HG02571 (cell line): ENCODE data around the gene FSTL3.
A peak's percentile ranks its signal among the peaks of the same experiment; 100 is the strongest.
"Not testable (repeated sequence)": the region's sequence is repeated elsewhere in the genome, so short reads cannot be mapped to it uniquely, and the experiment has no call there.

ENCODE experiments used
- ATAC-seq: cut with Tn5 transposase; IDR thresholded peaks from one replicate; pipeline ENCODE4 v1.9.1; 2021; ENCODE audit warnings: mild to moderate bottlenecking, moderate library complexity; ENCODE audit not compliant: unreplicated experiment

Gene FSTL3

DNA sequence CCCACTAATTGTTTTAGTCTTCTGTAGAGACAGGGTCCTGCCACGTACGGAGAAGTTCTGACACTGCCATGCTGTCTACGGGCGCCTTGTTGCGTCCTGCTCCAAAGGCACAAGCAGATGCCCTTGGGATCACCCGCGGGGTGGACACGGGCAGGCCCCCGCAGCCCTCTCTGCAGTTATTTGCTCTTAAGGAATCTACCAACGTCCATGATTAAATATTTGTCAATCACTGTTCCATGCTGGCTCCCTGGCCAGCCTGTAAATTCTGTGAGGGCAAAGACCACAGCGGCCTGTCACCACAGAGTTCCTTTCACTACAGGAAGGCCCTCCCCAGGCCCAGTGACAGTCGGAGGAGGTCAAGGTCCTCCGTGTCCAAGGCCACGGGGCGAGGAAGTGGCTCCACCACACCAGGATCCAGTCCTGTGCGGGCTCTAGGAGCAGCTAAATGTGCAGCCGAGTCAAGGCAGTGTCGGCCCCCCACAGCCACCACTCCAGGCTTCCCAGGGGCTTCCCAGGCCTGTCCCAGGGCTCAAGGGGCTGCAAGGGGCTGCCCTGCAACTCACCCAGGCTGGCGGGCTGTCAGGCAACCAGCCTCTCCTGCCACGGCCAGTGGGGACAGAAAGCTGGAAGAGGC lies 15.3 kb upstream of the FSTL3 start:
- no peak for ATAC-seq

DNA sequence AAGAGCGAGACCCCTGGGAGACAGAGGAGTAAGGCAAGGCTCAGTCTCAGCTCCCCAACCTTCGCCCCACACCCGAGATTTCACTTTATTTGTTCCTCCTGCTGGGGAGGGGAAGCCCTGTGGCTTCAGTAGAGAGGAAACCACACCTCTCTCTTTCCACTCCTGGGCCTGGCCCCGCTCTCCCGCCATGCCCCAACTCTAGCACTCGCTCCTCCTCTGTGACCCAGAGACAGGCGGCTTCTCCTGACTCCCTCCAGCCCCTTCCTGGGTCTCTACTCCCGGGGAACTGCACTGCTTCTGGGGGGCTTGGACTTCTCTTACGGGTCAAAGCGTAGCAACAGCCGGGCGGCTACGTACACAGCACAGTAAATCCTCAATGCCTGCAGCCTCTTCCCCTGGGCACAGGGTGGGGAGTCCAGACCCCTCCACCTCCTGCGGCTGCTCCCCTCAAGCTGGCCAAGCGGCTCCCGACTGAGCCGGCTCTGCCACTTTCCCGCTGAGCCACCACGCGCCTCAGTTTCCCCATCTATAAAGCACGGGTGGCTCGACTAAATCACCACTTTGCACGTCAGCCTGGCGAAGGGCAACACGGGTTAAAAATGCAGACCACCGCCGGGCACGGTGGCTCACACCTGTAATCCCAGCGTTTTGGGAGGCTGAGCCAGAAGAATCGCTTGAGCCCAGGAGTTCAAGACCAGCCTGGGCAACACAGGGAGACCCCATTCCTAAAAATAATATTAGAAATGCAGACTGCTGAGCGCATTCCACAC lies 14.6 kb upstream of the FSTL3 start:
- no peak for ATAC-seq

GRCh38 chr19:662207-662961 lies 13.8 kb upstream of the FSTL3 start:
- peak; percentile 19 for ATAC-seq

- peak; percentile 61 for ATAC-seq
These were observed 13.1 kb upstream of the FSTL3 start, which contains the start of gene RNF126 for GRCh38 chr19:662962-663681. Gene RNF126, minus strand, starts transcription at chr19:663214. Its CDS starts 93 bp downstream, at chr19:663121.

DNA sequence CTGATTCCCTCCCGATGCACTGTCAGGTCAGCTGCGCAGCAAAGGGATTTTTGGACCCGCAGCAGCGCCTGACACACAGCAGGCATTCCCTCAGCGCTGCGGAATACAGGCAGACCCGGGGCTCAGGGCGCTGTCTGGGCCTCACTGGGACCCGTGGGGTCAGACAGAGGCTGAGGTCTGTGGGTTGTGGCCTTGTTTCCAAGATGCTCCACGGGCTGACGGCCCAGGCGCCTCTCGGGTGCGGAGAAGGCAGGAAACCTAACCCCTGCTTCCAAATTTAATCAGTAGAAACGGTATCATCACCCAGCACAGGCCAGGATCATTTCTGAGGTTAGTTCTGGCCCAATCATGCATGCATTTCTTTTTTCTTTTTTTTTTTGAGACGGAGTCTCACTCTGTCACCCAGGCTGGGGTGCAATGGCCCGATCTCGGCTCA lies 12.5 kb upstream of the FSTL3 start:
- ATAC-seq, result no peak

DNA sequence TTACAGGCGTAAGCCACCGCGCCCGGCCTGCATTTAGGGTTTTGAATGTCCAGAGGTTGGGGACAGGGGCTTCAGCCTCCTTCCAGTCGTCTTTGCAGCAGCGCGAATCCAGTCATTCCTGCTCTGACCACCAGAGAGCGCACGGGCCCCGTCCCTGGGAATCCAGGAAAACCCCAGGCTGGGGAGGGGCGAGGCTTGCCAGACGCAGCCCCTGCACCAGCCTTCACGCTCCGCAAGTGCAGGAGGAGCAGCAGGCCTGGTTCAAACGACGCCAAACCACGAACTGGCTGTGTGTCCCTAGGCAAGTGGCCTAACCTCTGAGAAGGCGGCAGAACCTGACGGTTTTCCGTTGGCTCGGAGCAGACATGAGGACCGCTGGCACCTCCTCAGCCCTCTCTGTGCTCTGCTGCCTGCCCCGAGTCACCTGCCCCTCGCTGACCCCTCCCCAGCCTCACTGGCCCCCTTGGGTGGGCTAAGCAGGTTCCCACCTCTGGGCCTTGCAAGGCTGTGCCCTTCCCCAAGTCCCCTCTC lies 11.2 kb upstream of the FSTL3 start:
- no peak for ATAC-seq

GRCh38 chr19:666985-667573 lies 9.1 kb upstream of the FSTL3 start:
- ATAC-seq, result not testable (repeated sequence)

- ATAC-seq, result not testable (repeated sequence)
These were observed 7.3 kb upstream of the FSTL3 start for GRCh38 chr19:668675-669434.

DNA sequence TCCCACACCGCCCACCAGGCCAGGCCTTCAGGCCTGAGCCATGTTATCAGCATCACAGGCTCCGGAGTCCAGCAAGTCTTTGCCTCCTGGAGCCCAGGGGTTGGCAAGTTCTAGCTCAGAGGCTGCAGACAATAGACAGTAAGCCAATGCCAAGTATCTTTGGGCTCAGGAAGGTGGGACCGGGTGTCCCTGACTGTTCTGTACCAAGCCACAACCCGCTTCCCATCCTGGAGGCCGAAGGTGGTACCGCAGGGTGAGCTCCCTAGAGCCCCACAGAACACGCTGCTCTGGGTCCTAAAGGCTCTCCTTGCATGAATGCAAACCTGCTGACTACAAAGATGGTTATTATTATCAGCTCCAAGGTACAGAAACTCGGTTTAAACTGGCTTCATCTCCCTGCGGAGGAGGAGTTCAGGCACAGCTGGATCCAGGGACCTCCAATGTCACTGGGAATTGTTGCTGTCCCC lies 5.5 kb upstream of the FSTL3 start:
- ATAC-seq, result no peak

DNA sequence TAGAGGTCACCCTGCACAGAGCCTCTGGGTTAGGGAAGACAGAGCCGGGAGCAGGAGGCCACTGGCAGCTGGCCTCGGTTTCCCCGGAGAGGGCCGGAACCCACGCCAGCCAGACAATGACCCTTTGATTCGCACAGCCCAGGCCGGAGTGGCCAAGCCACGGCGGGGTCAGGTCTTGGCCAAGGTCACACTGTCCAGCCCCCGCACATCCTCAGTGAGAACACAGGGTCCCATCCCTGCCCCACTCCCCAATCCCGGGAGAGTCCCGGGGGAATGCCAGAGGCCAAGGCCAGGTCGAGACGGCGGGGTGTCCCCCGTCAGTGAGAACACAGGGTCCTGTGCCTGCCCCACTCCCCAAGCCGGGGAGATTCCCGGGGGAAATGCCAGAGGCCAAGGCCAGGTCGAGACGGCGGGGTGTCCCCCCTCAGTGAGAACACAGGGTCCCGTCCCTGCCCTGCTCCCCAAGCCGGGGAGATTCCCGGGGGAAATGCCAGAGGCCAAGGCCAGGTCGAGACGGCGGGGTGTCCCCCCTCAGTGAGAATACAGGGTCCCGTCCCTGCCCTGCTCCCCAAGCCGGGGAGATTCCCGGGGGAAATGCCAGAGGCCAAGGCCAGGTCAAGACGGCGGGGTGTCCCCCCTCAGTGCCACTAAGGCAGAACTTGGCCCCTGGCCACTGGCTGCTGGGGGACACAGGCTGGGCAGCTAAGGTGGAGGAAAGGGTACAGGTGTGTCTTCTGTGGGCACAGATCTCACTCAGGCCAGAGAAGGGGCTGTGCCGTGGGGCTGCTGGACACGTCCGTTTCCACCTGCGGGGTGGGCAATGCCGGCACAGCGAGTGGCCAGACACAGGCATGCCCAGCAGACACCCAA lies 1.7 kb upstream of the FSTL3 start:
- no peak for ATAC-seq

- no peak for ATAC-seq
These were observed 219 bp upstream of the FSTL3 start for GRCh38 chr19:676007-676338.

DNA sequence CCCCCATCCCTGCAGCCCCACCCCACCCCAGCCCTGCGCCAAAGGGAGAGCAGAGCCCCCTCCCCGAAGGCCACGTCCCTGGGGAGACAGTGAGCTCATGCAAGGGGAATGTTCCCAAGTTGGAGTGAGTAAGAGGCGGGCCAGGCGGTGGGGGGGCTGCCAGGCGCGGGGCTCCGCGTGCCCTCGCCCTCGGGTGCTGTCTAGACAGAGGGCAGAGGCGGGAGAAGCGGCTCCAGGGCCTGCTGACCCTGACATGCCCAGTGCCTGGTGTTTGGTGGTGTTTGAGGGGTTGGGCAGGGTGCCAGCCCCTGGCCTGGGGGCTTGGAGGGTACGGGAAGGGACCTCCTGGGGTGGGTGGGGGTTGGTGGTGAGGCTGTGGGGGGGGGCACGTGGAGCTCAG lies 1.0 kb downstream of the FSTL3 start:
- ATAC-seq, result no peak

- ATAC-seq, result no peak
These were observed 1.6 kb downstream of the FSTL3 start for GRCh38 chr19:677601-678436.

- ATAC-seq, result no peak
These were observed 2.7 kb downstream of the FSTL3 start for GRCh38 chr19:678791-679388.

- ATAC-seq, result peak; percentile 2
These were observed 3.5 kb downstream of the FSTL3 start for GRCh38 chr19:679418-680286.

- ATAC-seq, result peak; percentile 67
These were observed 4.3 kb downstream of the FSTL3 start for GRCh38 chr19:680287-681028.
